Gastroesophageal sphincter (tissue), 3 donors: ENCODE results near the gene CUX1.

Experiments
- EP300 ChIP-seq: sonication (generic); formaldehyde crosslinking; IDR thresholded peaks from one replicate; pipeline ENCODE4 v1.6.1; 2017; ENCODE audit warnings: antibody characterized with exemption, mild to moderate bottlenecking
- POLR2A ChIP-seq, 2 donors: fragments of 450-650 bp; IDR thresholded peaks; one replicate each; pipeline ENCODE4 v1.6.1; 2017; ENCODE audit warnings: antibody characterized with exemption in 2 of 2, mild to moderate bottlenecking in 2 of 2, moderate library complexity in 1 of 2
- POLR2AphosphoS5 ChIP-seq: sonication (generic); formaldehyde crosslinking; IDR thresholded peaks from one replicate; pipeline ENCODE4 v1.6.1; 2017; ENCODE audit warnings: antibody characterized with exemption
- TF ChIP-seq, protein P1 (sequence below), 4 experiments: fragments of 200-600 bp in 2 of 4; fragments of 450-650 bp in 2 of 4; sonication (generic) in 1 of 4; IDR thresholded peaks; one replicate each; pipeline ENCODE4 v1.5.1; 2017 to 2019; ENCODE audit warnings: antibody characterized with exemption in 4 of 4, mild to moderate bottlenecking in 2 of 4, moderate library complexity in 2 of 4

DNA sequence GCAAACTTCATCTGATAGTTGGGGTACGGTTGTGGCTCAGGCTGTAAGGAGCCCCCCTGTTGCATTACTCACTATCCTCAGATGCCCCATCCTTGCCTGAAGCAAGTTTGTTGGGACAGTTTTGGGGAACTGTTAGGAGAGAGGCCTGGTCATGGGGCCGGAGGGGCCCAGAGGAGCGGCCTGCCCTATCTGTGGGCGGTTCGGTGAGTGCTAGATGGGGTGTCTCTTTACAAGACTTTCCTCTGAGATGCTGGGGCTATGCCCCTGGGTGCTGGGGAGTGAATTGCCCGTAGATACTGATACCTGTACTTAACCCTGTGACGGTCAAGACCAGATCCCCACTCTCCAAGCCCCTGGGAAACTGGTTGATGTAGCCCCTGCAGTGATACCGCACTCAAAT is 12.4 kb downstream of the CUX1 start:
- TF ChIP-seq, protein P1, sequence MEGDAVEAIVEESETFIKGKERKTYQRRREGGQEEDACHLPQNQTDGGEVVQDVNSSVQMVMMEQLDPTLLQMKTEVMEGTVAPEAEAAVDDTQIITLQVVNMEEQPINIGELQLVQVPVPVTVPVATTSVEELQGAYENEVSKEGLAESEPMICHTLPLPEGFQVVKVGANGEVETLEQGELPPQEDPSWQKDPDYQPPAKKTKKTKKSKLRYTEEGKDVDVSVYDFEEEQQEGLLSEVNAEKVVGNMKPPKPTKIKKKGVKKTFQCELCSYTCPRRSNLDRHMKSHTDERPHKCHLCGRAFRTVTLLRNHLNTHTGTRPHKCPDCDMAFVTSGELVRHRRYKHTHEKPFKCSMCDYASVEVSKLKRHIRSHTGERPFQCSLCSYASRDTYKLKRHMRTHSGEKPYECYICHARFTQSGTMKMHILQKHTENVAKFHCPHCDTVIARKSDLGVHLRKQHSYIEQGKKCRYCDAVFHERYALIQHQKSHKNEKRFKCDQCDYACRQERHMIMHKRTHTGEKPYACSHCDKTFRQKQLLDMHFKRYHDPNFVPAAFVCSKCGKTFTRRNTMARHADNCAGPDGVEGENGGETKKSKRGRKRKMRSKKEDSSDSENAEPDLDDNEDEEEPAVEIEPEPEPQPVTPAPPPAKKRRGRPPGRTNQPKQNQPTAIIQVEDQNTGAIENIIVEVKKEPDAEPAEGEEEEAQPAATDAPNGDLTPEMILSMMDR (IDR thresholded peaks at IDR 0.05): no peak
- no peak for TF ChIP-seq EP300
- no peak for TF ChIP-seq POLR2A (IDR thresholded peaks at IDR 0.05)
- TF ChIP-seq POLR2AphosphoS5: no peak
